Central memory CD8-positive, alpha-beta T cell (primary cell): ENCODE measurements around the gene PSMC3IP.
"Not testable (repeated sequence)": the region's sequence is repeated elsewhere in the genome, so short reads cannot be mapped to it uniquely, and the experiment has no call there.

Experiments used
- ATAC-seq: fragments of 150-1000 bp; cut with Tn5 transposase; replicated peaks from 2 replicates; pipeline ENCODE4 v1.10.0; 2022; ENCODE audit warnings: mild to moderate bottlenecking, moderate FRiP score, moderate number of reproducible peaks; ENCODE audit not compliant: poor library complexity, severe bottlenecking; ENCODE audit errors: extremely low read depth
- DNase-seq, 2 donors: peaks; one replicate each; pipeline ENCODE4 v3.0.0; 2021; ENCODE audit warnings: low spot score in 2 of 2
- H3K27ac Mint-ChIP-seq: one replicate; pipeline ENCODE4 v1.8.0; 2022; ENCODE audit warnings: low read depth, mild to moderate bottlenecking, moderate library complexity, mixed read lengths
- H3K27me3 Mint-ChIP-seq: one replicate; pipeline ENCODE4 v1.8.0; 2022; ENCODE audit warnings: mixed read lengths
- H3K36me3 Mint-ChIP-seq: one replicate; pipeline ENCODE4 v1.8.0; 2022; ENCODE audit warnings: mild to moderate bottlenecking, moderate library complexity, mixed read lengths; ENCODE audit not compliant: insufficient read depth
- H3K4me1 Mint-ChIP-seq: one replicate; pipeline ENCODE4 v1.8.0; 2022; ENCODE audit warnings: mixed read lengths
- H3K4me3 Mint-ChIP-seq: one replicate; pipeline ENCODE4 v1.8.0; 2022; ENCODE audit warnings: mild to moderate bottlenecking, moderate library complexity, mixed read lengths
- H3K9me3 Mint-ChIP-seq: one replicate; pipeline ENCODE4 v1.8.0; 2022; ENCODE audit warnings: mixed read lengths

PSMC3IP gene, protein sequence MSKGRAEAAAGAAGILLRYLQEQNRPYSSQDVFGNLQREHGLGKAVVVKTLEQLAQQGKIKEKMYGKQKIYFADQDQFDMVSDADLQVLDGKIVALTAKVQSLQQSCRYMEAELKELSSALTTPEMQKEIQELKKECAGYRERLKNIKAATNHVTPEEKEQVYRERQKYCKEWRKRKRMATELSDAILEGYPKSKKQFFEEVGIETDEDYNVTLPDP

DNA sequence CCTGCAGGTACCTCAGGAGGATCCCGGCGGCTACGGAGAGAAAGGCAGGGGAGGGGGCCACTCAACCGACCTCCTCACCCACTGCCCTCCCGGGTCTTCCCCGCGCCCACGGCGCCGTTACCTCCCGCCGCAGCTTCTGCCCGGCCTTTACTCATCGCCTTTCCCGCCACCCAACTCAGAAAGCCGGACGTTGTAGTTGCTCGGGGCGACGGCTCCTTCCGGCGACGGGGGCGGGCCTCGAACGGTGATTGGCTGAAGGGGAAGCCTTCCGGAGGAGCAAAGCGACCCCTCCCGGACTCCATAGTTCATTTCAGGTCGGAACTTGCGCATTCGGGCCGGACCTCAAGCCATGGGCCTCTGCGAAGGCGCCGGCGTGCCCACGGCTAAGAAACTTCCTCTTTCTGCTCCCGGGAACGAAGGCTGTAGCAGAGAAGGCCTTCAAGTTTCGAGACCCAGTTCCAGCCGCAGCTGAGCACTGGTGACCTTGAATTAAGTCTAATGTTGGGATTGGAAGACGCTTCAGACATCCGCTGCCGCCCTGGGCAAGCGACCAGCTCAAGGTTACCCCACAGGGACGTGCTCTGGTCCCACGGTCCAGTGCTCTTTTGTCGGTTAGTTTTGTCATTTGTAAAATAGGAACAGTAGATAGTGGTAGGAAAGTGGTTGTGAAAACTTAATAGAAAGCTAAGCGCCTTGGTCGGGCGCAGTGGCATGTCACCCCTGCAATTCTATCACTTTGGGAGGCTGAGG is at the start of gene PSMC3IP:
Gene PSMC3IP (minus strand): TSS at position 198 of the 750 bp plus-strand sequence. CDS start 43 bp downstream, at position 155.
- H3K4me1 Mint-ChIP-seq = peaks cover 45% of the 10 kb centered on the region
- H3K4me3 Mint-ChIP-seq = peak within 1 kb of the TSS; percentile 89
- ATAC-seq (peak; percentile 95), DNase-seq (peak; percentile 80 to 84)
- no peaks in the 10 kb centered on the region for H3K9me3 Mint-ChIP-seq
- peak within 1 kb of the TSS; percentile 84 for H3K27ac Mint-ChIP-seq
- no peaks in the 10 kb centered on the region for H3K27me3 Mint-ChIP-seq
- H3K36me3 Mint-ChIP-seq = peaks cover 46% of the 10 kb centered on the region

DNA sequence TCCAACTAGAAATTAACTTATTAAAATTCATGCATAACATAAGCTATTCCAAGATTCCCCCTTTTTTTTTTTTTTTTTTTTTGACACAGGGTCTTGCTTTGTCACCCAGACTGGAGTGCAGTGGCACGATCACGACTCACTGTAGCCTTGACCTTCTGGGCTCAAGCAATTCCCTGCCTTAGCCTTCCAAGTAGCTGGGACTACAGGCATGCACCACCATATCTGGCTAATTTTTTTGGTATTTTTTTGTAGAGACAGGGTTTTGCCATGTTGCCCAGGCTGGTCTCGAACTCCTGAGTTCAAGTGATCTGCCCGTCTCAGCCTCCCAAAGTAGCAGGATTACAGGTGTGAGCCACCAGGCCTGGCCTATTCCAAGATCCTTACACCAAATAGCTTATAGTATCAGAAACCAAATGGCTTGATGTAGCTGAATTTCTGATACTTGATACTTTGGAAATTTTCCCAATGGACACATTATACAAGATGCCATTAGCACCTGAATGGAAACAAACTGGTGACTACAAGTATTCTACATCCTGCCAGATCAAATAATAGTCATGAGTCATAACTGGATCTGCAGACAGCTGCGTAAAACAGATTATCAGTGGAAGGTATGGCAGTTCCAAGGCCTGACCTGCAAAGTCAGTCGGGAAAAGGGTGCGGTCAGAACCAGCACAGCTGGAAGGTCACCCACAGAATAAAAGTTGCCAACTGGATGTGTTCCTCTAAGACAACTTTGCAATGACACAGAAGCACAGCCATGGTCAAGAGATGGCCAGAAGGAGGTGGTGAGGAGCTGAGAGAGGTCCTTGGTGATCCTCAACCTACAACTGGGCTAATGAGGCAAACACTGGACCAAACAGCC is 46.4 kb upstream of the PSMC3IP start:
- DNase-seq = no peak
- no peaks in the 10 kb centered on the region for H3K27me3 Mint-ChIP-seq
- H3K4me1 Mint-ChIP-seq = no peaks in the 10 kb centered on the region
- H3K36me3 Mint-ChIP-seq = no peaks in the 10 kb centered on the region
- no peak overlapping the region for H3K4me3 Mint-ChIP-seq
- no peaks in the 10 kb centered on the region for H3K9me3 Mint-ChIP-seq
- no peak for ATAC-seq
- no peak overlapping the region for H3K27ac Mint-ChIP-seq

DNA sequence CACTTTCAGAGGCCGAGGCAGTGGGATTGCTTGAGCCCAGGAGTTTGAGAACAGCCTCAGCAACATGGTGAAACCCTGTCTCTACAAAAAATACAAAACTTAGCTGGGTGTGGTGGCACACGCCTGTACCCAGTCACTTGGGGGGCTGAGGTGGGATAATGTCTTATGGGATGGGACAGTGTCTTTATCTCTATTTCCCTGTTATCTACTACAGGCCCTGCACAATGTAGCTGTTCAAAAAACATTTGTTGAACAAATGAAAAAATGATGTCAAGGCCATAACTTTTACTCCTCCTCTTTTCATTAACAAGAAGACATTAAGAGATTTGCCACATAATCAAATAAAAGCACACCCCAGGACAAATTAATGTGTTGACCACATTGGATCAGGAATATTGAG is 45.7 kb upstream of the PSMC3IP start:
- Mint-ChIP-seq H3K27ac (no peak overlapping the region), H3K36me3 (no peaks in the 10 kb centered on the region), H3K4me1 (no peaks in the 10 kb centered on the region), H3K4me3 (no peak overlapping the region), H3K27me3 (no peaks in the 10 kb centered on the region), H3K9me3 (no peaks in the 10 kb centered on the region)
- ATAC-seq = no peak
- DNase-seq = no peak

DNA sequence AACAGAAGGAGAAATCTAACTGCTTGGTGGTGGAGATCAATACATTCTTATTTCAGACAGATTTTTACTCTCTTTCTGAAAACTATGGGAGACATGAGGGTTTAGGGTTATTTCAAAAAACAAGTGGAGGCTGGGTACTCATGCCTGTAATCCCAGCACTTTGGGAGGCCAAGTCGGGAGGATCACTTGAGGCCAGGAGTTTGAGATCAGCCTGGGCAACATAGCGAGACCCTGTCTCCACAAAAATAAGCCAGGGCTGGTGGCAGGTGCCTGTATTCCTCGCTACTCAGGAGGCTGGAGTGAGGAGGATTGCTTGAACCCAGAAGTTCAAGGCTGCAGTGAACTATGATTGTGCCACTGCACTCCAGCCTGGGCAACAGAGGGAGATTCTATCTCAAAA is 44.5 kb upstream of the PSMC3IP start:
- H3K4me1 Mint-ChIP-seq, ATAC-seq, H3K27me3 Mint-ChIP-seq, H3K36me3 Mint-ChIP-seq, DNase-seq, H3K4me3 Mint-ChIP-seq, H3K27ac Mint-ChIP-seq, H3K9me3 Mint-ChIP-seq: not testable (repeated sequence)

DNA sequence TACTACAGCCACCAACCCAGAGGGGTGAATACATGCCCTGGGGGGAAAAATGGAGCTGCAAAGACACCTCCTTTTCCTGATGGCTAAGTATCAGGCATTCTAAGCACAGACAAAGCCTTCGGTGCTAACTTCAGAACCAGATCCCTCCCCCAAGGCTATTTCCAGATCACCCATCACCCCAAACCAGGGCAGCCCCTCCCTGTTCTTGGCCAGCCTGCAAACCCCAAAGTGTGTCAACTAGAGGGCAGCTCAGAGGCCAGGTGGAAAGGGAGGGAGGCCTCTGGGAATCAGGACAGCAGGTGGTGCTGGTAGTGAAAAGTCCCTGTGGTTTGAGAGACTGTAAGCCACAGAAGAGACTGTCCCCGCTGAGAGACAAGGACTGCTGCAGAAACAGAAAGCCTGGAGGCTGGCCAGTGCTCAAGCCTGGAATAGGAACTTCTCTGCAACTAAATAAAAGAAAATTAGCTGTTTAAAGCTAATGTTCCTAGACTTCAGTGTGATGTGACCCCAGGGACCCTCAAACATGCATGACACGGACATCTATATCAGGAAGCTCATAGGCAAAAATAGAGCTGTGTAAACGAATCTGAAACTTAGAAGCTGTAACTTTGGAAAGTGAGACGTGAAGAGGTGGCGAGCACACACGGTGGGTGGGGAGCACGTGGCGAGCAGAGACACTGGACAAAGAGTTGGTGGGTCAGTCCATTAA is 41.1 kb upstream of the PSMC3IP start:
- Mint-ChIP-seq H3K4me1 (no peaks in the 10 kb centered on the region), H3K27me3 (no peaks in the 10 kb centered on the region), H3K27ac (no peak overlapping the region), H3K36me3 (peaks cover 6% of the 10 kb centered on the region), H3K4me3 (no peak overlapping the region), H3K9me3 (no peaks in the 10 kb centered on the region)
- DNase-seq (no peak), ATAC-seq (no peak)

DNA sequence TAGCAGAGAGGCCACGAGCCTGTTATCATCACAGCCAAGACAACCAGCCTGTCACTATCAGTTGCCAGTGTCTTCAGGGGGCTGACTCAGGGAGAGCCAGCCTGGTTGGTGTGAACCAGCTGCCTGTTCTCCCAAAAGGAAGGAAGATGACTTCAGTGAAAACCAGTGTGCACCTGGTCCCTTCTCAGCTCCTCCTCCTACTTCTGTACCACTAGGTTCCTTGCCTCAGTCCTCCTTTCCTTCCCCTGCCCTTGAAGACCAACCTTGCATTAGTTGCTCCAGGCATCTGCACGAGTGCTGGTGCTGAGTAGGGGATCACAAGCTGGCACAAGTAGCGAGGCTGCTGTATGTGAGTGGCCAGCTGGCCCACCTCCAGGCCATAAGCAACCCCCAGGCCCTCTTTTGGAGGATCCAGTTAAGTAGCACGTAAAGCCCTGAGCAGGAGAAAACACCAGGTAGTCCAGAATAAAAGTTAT is 40.5 kb upstream of the PSMC3IP start:
- no peak for ATAC-seq
- no peaks in the 10 kb centered on the region for H3K9me3 Mint-ChIP-seq
- no peak overlapping the region for H3K4me3 Mint-ChIP-seq
- no peak overlapping the region for H3K27ac Mint-ChIP-seq
- peaks cover 8% of the 10 kb centered on the region for H3K36me3 Mint-ChIP-seq
- H3K27me3 Mint-ChIP-seq = no peaks in the 10 kb centered on the region
- no peak for DNase-seq
- H3K4me1 Mint-ChIP-seq = no peaks in the 10 kb centered on the region

DNA sequence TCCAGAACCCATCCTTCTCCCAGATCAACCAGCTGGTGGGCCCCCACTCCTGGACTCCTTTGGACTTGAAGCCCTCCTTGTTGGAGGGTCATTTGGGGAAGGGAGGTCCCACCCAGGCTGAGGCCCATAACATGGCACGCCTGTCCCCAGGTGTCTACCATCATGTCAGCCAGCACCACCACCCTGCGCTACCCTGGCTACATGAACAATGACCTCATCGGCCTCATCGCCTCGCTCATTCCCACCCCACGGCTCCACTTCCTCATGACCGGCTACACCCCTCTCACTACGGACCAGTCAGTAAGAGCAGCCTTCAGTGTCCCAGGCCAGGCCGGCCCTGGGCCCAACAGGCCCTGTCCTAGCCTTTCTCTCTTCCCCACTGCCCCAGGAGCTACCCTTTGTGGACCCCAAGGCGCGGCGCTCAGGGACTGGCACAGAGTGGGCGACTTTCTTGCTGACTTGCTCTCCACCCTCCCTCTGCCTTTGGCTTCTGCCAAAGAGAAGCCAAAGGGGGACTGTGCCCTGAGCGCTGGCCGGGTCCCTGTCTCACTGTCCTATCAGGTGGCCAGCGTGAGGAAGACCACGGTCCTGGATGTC is 36.3 kb upstream of the PSMC3IP start:
- no peak for DNase-seq
- ATAC-seq = no peak
- peaks cover 8% of the 10 kb centered on the region for H3K4me1 Mint-ChIP-seq

DNA sequence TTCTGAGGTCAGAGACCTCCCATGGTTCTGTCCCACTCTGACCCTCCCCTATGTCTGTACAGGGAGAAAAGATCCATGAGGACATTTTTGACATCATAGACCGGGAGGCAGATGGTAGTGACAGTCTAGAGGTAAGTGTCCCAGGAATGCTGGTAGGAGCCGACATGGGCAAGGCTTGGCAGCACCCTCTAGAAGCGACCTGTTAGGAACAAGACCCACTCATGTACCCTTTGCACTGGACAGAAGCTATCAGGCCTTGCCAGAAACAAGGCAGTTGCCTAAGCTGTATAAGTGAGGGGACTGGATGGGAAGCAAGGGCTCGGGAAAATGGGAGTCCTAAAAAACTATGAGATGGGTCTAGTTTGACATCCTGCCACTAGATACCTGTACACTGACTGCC is 34.5 kb upstream of the PSMC3IP start:
- no peak for DNase-seq
- peaks cover 21% of the 10 kb centered on the region for H3K36me3 Mint-ChIP-seq
- ATAC-seq = no peak
- no peaks in the 10 kb centered on the region for H3K9me3 Mint-ChIP-seq
- peaks cover 16% of the 10 kb centered on the region for H3K4me1 Mint-ChIP-seq
- no peak overlapping the region for H3K27ac Mint-ChIP-seq
- H3K27me3 Mint-ChIP-seq = no peaks in the 10 kb centered on the region
- no peak overlapping the region for H3K4me3 Mint-ChIP-seq

More for the DNA sequence above, 36.3 kb upstream of the PSMC3IP start:
- no peaks in the 10 kb centered on the region for H3K27me3 Mint-ChIP-seq
- no peaks in the 10 kb centered on the region for H3K9me3 Mint-ChIP-seq
- H3K36me3 Mint-ChIP-seq = peaks cover 17% of the 10 kb centered on the region
- H3K4me3 Mint-ChIP-seq = no peak overlapping the region
- H3K27ac Mint-ChIP-seq = no peak overlapping the region

DNA sequence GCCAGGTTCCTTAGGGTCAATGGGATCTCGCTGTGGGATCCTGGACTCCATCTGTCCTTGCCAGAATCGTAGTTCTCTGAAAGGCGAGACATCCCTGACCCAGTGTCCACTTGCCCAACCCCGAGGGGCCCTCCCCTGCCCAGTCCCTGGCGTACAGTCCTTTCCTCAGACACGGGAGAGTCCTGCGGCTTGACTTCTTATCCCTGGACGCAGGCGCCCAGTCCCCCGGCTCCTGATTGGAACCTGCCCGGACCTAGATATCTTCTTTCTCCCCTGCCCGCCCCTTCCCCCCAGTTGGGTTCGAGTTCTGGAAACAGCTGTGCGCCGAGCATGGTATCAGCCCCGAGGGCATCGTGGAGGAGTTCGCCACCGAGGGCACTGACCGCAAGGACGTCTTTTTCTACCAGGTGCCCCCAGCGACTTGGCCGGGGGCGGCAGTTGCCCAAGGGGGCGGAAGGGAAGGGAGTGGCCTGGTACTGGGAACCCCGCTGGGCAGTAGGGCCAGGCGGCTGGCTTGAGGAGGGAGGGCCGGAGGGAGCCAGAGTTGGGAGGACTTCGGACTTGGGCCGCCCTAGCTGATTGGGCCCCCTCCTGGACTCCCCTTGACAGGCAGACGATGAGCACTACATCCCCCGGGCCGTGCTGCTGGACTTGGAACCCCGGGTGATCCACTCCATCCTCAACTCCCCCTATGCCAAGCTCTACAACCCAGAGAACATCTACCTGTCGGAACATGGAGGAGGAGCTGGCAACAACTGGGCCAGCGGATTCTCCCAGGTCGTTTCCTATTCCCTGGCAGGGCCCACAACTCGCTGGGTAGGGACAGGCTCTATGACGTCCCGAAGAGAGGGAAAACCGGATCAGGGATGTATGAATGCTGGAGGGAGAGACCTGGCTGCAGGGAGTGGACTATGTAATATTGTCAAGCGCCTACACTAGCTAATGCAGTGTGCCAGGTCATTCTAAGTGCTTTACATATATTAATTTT is 32.6 kb upstream of the PSMC3IP start:
- Mint-ChIP-seq H3K4me1 (peaks cover 35% of the 10 kb centered on the region), H3K36me3 (peaks cover 28% of the 10 kb centered on the region), H3K4me3 (peak overlapping the region; percentile 95), H3K27ac (peak overlapping the region; percentile 97)
- not testable (repeated sequence) for H3K9me3 Mint-ChIP-seq, DNase-seq, ATAC-seq, H3K27me3 Mint-ChIP-seq

DNA sequence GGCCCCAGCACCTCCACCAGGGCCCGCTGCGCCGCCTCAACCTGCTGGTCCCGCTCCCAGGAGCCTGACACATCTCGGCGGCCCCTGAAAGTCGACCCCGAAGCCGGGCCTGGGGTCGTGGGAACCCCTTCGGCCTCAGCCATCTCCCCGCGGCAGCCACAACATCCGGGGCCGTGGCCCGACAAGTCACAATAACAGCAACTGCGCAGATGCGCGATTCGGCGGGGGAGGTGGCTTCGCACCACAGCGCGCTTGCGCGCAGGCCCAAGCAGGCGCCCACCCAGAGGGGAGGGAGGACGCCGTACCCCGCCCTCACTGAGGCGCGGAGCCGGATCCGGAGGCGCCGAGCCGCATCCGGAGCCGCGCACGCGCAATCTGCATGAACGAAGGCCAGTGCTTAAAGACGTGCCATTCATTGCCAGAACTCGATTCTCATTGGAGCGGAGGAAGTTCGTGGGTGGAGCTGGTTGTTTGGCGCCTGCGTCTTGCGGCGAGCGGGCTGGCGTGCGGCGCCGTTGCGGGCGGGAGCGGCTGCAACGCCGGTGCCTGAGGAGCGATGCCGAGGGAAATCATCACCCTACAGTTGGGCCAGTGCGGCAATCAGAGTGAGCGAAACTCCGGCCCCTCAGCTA is 31.8 kb upstream of the PSMC3IP start, which contains the start of the genes RETREG3 and TUBG1:
Gene RETREG3 (minus strand): TSS at position 193 of the 632 bp plus-strand sequence. CDS start 50 bp downstream, at position 143.
Gene TUBG1 (plus strand): TSS at position 502 of the 632 bp plus-strand sequence. CDS start 55 bp downstream, at position 557.
- H3K27me3 Mint-ChIP-seq = no peaks in the 10 kb centered on the region
- no peaks in the 10 kb centered on the region for H3K9me3 Mint-ChIP-seq
- H3K4me3 Mint-ChIP-seq = peak within 1 kb of the TSS; percentile 95
- DNase-seq (peak; percentile 97 to 99), ATAC-seq (peak; percentile 91)
- H3K4me1 Mint-ChIP-seq = peaks cover 43% of the 10 kb centered on the region
- H3K27ac Mint-ChIP-seq = peak within 1 kb of the TSS; percentile 97
- peaks cover 26% of the 10 kb centered on the region for H3K36me3 Mint-ChIP-seq
